GM23338 (cell line): ENCODE results near the gene CLDN9. TPM values are rescaled to one million over a fixed set of nuclear protein-coding genes. Genes with fewer than 3 reads are reported as not detected.

ENCODE experiments used
- ATAC-seq: fragments of 200-7000 bp; cut with Tn5 transposase; 3 replicates; pipeline ENCODE4 v1.9.1; 2020
- DNase-seq: peaks from one replicate; pipeline ENCODE4 v3.0.0-alpha.2; 2015; ENCODE audit warnings: low spot score
- H2AFZ ChIP-seq: fragments of 200-600 bp; sonication (generic); 2 replicates; pipeline ENCODE4 v1.8.0; 2016; ENCODE audit warnings: antibody characterized with exemption, mild to moderate bottlenecking, moderate library complexity
- H3F3A ChIP-seq: fragments of 200-600 bp; sonication (generic); replicated peaks from 2 replicates; pipeline ENCODE4 v1.8.0; 2017; ENCODE audit warnings: antibody characterized with exemption, mixed run types, low read depth
- H3K27ac ChIP-seq: fragments of 200-600 bp; sonication (generic); 2 replicates; pipeline ENCODE4 v1.6.1; 2016; ENCODE audit warnings: low read depth
- H3K27me3 ChIP-seq: fragments of 200-600 bp; sonication (generic); 2 replicates; pipeline ENCODE4 v1.8.0; 2016; ENCODE audit warnings: mild to moderate bottlenecking, mixed run types, moderate library complexity; ENCODE audit not compliant: insufficient read depth
- H3K36me3 ChIP-seq: fragments of 200-600 bp; sonication (generic); 2 replicates; pipeline ENCODE4 v1.8.0; 2016; ENCODE audit warnings: mild to moderate bottlenecking; ENCODE audit not compliant: insufficient read depth
- H3K4me1 ChIP-seq: fragments of 200-600 bp; sonication (generic); 2 replicates; pipeline ENCODE4 v1.8.0; 2016; ENCODE audit warnings: mild to moderate bottlenecking, moderate library complexity; ENCODE audit not compliant: insufficient read depth
- H3K4me2 ChIP-seq: fragments of 200-600 bp; sonication (generic); 2 replicates; pipeline ENCODE4 v1.7.1; 2017; ENCODE audit warnings: mixed run types
- H3K4me3 ChIP-seq: fragments of 200-600 bp; sonication (generic); 2 replicates; pipeline ENCODE4 v1.6.1; 2016; ENCODE audit warnings: mixed run types
- H3K79me2 ChIP-seq: fragments of 200-600 bp; sonication (generic); replicated peaks from 2 replicates; pipeline ENCODE4 v1.8.0; 2017; ENCODE audit warnings: mild to moderate bottlenecking; ENCODE audit not compliant: insufficient read depth
- H3K9me2 ChIP-seq: fragments of 200-600 bp; sonication (generic); 2 replicates; pipeline ENCODE4 v1.8.0; 2017; ENCODE audit not compliant: insufficient read depth
- H4K20me1 ChIP-seq: fragments of 200-600 bp; sonication (generic); replicated peaks from 2 replicates; pipeline ENCODE4 v1.8.0; 2017; ENCODE audit warnings: mild to moderate bottlenecking; ENCODE audit not compliant: insufficient read depth
- H3K27ac Mint-ChIP-seq: 2 replicates; pipeline ENCODE4 v1.8.0; 2020; ENCODE audit warnings: inconsistent platforms, mild to moderate bottlenecking, moderate library complexity, mixed read lengths
- H3K27me3 Mint-ChIP-seq: 3 replicates; pipeline ENCODE4 v1.8.0; 2022; ENCODE audit warnings: low read depth, mild to moderate bottlenecking, moderate library complexity, mixed read lengths, inconsistent platforms; ENCODE audit not compliant: insufficient read depth, poor library complexity
- H3K36me3 Mint-ChIP-seq: 3 replicates; pipeline ENCODE4 v1.8.0; 2021; ENCODE audit warnings: low read depth, mild to moderate bottlenecking, inconsistent platforms, moderate library complexity, mixed read lengths
- H3K4me1 Mint-ChIP-seq: 3 replicates; pipeline ENCODE4 v1.8.0; 2020; ENCODE audit warnings: mild to moderate bottlenecking, inconsistent platforms, mixed read lengths
- H3K4me3 Mint-ChIP-seq: 3 replicates; pipeline ENCODE4 v1.8.0; 2021; ENCODE audit warnings: moderate library complexity, mild to moderate bottlenecking, inconsistent platforms, mixed read lengths
- H3K9me3 Mint-ChIP-seq: 3 replicates; pipeline ENCODE4 v1.8.0; 2020; ENCODE audit warnings: moderate library complexity, mild to moderate bottlenecking, inconsistent platforms, mixed read lengths
- CREB1 ChIP-seq: fragments of 250-450 bp; sonication (Bioruptor Pico); IDR thresholded peaks from 2 replicates; pipeline ENCODE4 v1.5.0; 2020; ENCODE audit warnings: low read depth, mild to moderate bottlenecking, moderate library complexity
- EZH2 ChIP-seq: fragments of 200-600 bp; sonication (generic); IDR thresholded peaks from one replicate; pipeline ENCODE4 v1.8.0; 2017; ENCODE audit warnings: antibody characterized with exemption, mild to moderate bottlenecking, low read depth; ENCODE audit not compliant: unreplicated experiment
- EZH2phosphoT487 ChIP-seq: fragments of 200-600 bp; sonication (generic); IDR thresholded peaks from one replicate; pipeline ENCODE4 v1.8.1; 2018; ENCODE audit warnings: antibody characterized with exemption; ENCODE audit not compliant: unreplicated experiment
- NANOG ChIP-seq: IDR thresholded peaks from 2 replicates; pipeline ENCODE4 v1.6.1; 2016; ENCODE audit warnings: antibody characterized with exemption, borderline replicate concordance
- POLR2AphosphoS5 ChIP-seq: IDR thresholded peaks from 2 replicates; pipeline ENCODE4 v1.6.1; 2016; ENCODE audit warnings: antibody characterized with exemption, low read depth
- STAT1 ChIP-seq: IDR thresholded peaks from one replicate; pipeline ENCODE4 v1.6.1; 2016; ENCODE audit warnings: antibody characterized with exemption; ENCODE audit not compliant: unreplicated experiment
- ZNF114 ChIP-seq: fragments of 250-450 bp; sonication (Bioruptor Pico); IDR thresholded peaks from 2 replicates; pipeline ENCODE4 v1.5.0; 2020; ENCODE audit warnings: mild to moderate bottlenecking, moderate library complexity
- polyA plus RNA-seq: library from polyadenylated mRNA; unstranded; fragments of >200 nt; fragmentation: Nextera tagmentation; extraction: Ambion mirVana; gene quantifications from 2 replicates; pipeline ENCODE4 v1.2.1, GENCODE V29; 2016
- total RNA-seq: library from RNA; depleted of rRNA; stranded (reverse); fragments of >200 nt; shearing (Covaris generic); gene quantifications from 2 replicates; pipeline ENCODE4 v1.2.3, GENCODE V29; 2014

The CLDN9 gene
- total and polyA plus RNA-seq, 2 experiments from 2014 or later, result 1.8 to 3.0 TPM

- no peaks in the 10 kb centered on the region; the same call in 1 of the 2 replicates for H3K79me2 ChIP-seq
- H3K27me3 Mint-ChIP-seq, result peaks cover 31% of the 10 kb centered on the region
- H3K4me1 Mint-ChIP-seq, result peaks cover 30% of the 10 kb centered on the region
- no peak overlapping the region for H3K4me3 Mint-ChIP-seq
- no peaks in the 10 kb centered on the region; the same call in 1 of the 3 replicates for H3K9me3 Mint-ChIP-seq
- H3K27ac Mint-ChIP-seq, result no peak overlapping the region
- DNase-seq (peak; percentile 42), ATAC-seq (no peak)
- no peaks in the 10 kb centered on the region for H3K36me3 ChIP-seq
- H2AFZ ChIP-seq, result no peak overlapping the region
- peaks cover 45% of the 10 kb centered on the region for H3F3A ChIP-seq
- peaks cover 16% of the 10 kb centered on the region for H3K27me3 ChIP-seq
- peak overlapping the region; percentile 48 for H3K4me2 ChIP-seq
- peaks cover 21% of the 10 kb centered on the region for H4K20me1 ChIP-seq
- no peaks in the 10 kb centered on the region for H3K9me2 ChIP-seq
- peak overlapping the region; percentile 17; the same call in 1 of the 2 replicates for H3K4me3 ChIP-seq
- no peak overlapping the region for H3K27ac ChIP-seq
- TF ChIP-seq ZNF114 (CRISPR knock-in tag) (no peak), EZH2phosphoT487 (no peak), NANOG (no peak)
- H3K4me1 ChIP-seq, result peaks cover 27% of the 10 kb centered on the region
- H3K36me3 Mint-ChIP-seq, result peaks cover 46% of the 10 kb centered on the region
Measured at GRCh38 chr16:3028716-3029319, 16.1 kb downstream of the CLDN9 start.

GRCh38 chr16:3029491-3030221 is 16.9 kb downstream of the CLDN9 start:
- H3K4me1 Mint-ChIP-seq, result peaks cover 28% of the 10 kb centered on the region
- Histone ChIP-seq H3K36me3 (no peaks in the 10 kb centered on the region), H2AFZ (no peak overlapping the region), H3K4me1 (peaks cover 27% of the 10 kb centered on the region), H3K4me2 (0 out of 2 replicates have a peak overlapping the region, but pooled peaks have one; percentile 48), H3K79me2 (no peaks in the 10 kb centered on the region; the same call in 1 of the 2 replicates), H4K20me1 (peaks cover 17% of the 10 kb centered on the region), H3K9me2 (no peaks in the 10 kb centered on the region), H3K27ac (no peak overlapping the region), H3K27me3 (peaks cover 16% of the 10 kb centered on the region), H3K4me3 (peak overlapping the region; percentile 17; the same call in 1 of the 2 replicates), H3F3A (peaks cover 45% of the 10 kb centered on the region)
- peak overlapping the region; percentile 25; the same call in 1 of the 3 replicates for H3K4me3 Mint-ChIP-seq
- H3K36me3 Mint-ChIP-seq, result peaks cover 48% of the 10 kb centered on the region
- TF ChIP-seq POLR2AphosphoS5 (0 out of 2 replicates have a peak, but pooled peaks have one; percentile 33), CREB1 (no peak), EZH2 (no peak), EZH2phosphoT487 (no peak), STAT1 (no peak)
- DNase-seq, result peak; percentile 56
- H3K27ac Mint-ChIP-seq, result no peak overlapping the region
- no peaks in the 10 kb centered on the region; the same call in 1 of the 3 replicates for H3K9me3 Mint-ChIP-seq
- ATAC-seq, result peak; percentile 2; the same call in 2 of the 3 replicates
- peaks cover 28% of the 10 kb centered on the region for H3K27me3 Mint-ChIP-seq
